ENCODE results near the gene CNTN2. TPM values are rescaled to one million over a fixed set of nuclear protein-coding genes. Genes with fewer than 3 reads are reported as not detected.

Gene CNTN2
- total and polyA plus RNA-seq, 2 of the 8 experiments (the other 6 are each of a cell fraction or from before 2014, with no cell fraction given) = 1.2 to 3.9 TPM

DNA sequence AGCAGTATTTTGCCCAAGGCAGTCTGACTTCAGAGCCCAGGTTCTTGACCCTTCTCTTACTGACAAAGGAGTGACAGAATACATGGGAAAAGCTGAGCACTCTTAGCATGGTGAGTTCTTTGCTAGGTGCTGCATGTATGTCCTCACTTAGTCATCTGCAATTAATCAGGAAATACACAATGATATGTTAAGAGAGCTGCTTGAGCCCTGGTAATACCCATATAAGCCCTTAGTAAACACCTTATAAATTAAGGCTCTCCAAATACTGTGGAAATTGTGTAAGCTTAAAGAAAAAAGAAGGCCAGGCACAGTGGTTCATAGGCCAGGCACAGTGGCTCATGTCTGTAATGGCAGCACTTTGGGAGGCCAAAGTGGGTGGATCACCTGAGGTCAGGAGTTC, 55.2 kb downstream of the CNTN2 start:
- Histone ChIP-seq H4K91ac (replicated peaks; ENCODE audit: insufficient read length, low read length) (no peak overlapping the region), H3K79me2 (ENCODE audit: control insufficient read depth in 1 of 2, insufficient read depth in 2 of 2, low read length in 2 of 2) (no peaks in the 10 kb centered on the region), H2AK5ac (ENCODE audit: low read depth, low read length) (no peak overlapping the region), H3K56ac (replicated peaks; ENCODE audit: insufficient read length, low read depth, low read length) (no peak overlapping the region), H4K8ac (ENCODE audit: extremely low read depth, insufficient read depth, low read length) (no peak overlapping the region), H3K27ac (ENCODE audit: low read depth, low read length) (no peak overlapping the region), H3K36me3 (ENCODE audit: control insufficient read depth in 2 of 4, insufficient read depth in 4 of 4, low read length in 3 of 4) (peaks cover 29 to 80% (median 68%) of the 10 kb centered on the region in 4 experiments), H3K4me3 (ENCODE audit: extremely low read depth in 1 of 4, insufficient read depth in 2 of 4, low read depth in 3 of 4, low read length in 4 of 4) (no peak overlapping the region), H2BK5ac (ENCODE audit: low read depth, low read length) (no peak overlapping the region), H3K23ac (ENCODE audit: insufficient read length) (no peak overlapping the region), H3K4me1 (replicated peaks in 1 of 4; ENCODE audit: control insufficient read depth in 3 of 4, insufficient read depth in 4 of 4, low read length in 3 of 4) (no peaks in the 10 kb centered on the region), H3K4ac (replicated peaks; ENCODE audit: insufficient read length, low read depth, low read length) (no peak overlapping the region), H3K9ac (replicated peaks in 1 of 4; ENCODE audit: extremely low read depth in 1 of 4, low read depth in 3 of 4, low read length in 3 of 4) (no peak overlapping the region), H3K4me2 (ENCODE audit: insufficient read depth in 1 of 2, low read depth in 2 of 2, low read length in 2 of 2) (no peak overlapping the region), H4K5ac (ENCODE audit: insufficient read length, low read depth, low read length) (no peak overlapping the region), H3K23me2 (ENCODE audit: low read depth, low read length) (0 out of 2 replicates have a peak, but pooled peaks cover 1% of the 10 kb centered on the region), H2BK15ac (ENCODE audit: low read length) (no peak overlapping the region), H2AFZ (ENCODE audit: low read length) (no peak overlapping the region), H3K27me3 (replicated peaks in 1 of 4; ENCODE audit: control insufficient read depth in 3 of 4, extremely low read depth in 1 of 4, insufficient read depth in 3 of 4, low read length in 3 of 4) (no peaks in the 10 kb centered on the region), H4K20me1 (replicated peaks in 1 of 2; ENCODE audit: control insufficient read depth in 1 of 2, insufficient read depth in 2 of 2, low read length in 2 of 2) (peaks cover 2% of the 10 kb centered on the region in 2 experiments), H2BK120ac (replicated peaks; ENCODE audit: low read depth, low read length) (no peak overlapping the region), H3K18ac (ENCODE audit: extremely low read depth, low read length) (no peak overlapping the region), H2BK20ac (ENCODE audit: low read length) (no peak overlapping the region), H3K14ac (ENCODE audit: insufficient read length) (no peak overlapping the region), H2BK12ac (ENCODE audit: low read depth, low read length) (no peak overlapping the region), H3K9me3 (ENCODE audit: insufficient read depth in 2 of 2, low read depth in 1 of 2, low read length in 1 of 2) (no peaks in the 10 kb centered on the region), H3K79me1 (ENCODE audit: low read depth, low read length) (no peaks in the 10 kb centered on the region)
- DNase-seq (ENCODE audit: low read depth in 1 of 2, low spot score in 2 of 2) (no peak), FAIRE-seq (no peak)
- POLR2A ChIA-PET (ENCODE audit: partially characterized antibody) = interaction anchor here (1.4 kb wide), 1 partner anchor 12 kb away, joined by 3 read pairs; no protein-coding TSS in a partner anchor
- CTCF ChIA-PET (ENCODE audit: partially characterized antibody) = interaction anchor here (0.6 to 2.2 kb wide), 3 partner anchors 28 to 109 kb away, joined by 4 to 7 read pairs (median 5); no protein-coding TSS in a partner anchor
- no peak for TF ChIP-seq SP1 (IDR thresholded peaks at IDR 0.05; ENCODE audit: low read depth, low read length)
- TF ChIP-seq, protein P1, sequence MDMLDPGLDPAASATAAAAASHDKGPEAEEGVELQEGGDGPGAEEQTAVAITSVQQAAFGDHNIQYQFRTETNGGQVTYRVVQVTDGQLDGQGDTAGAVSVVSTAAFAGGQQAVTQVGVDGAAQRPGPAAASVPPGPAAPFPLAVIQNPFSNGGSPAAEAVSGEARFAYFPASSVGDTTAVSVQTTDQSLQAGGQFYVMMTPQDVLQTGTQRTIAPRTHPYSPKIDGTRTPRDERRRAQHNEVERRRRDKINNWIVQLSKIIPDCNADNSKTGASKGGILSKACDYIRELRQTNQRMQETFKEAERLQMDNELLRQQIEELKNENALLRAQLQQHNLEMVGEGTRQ (IDR thresholded peaks at IDR 0.05; ENCODE audit: low read length) = no peak
- TF ChIP-seq CHD2 (IDR thresholded peaks at IDR 0.05; ENCODE audit: low read length) = no peak
- TF ChIP-seq EGR1 (IDR thresholded peaks at IDR 0.05; ENCODE audit: borderline replicate concordance, low read depth, low read length) = no peak
- no peak for TF ChIP-seq CTBP2 (IDR thresholded peaks at IDR 0.05; ENCODE audit: borderline replicate concordance, insufficient read depth, insufficient read length, low read length)
- no peak for TF ChIP-seq SRF (IDR thresholded peaks at IDR 0.05; ENCODE audit: low read depth, low read length)
- TF ChIP-seq E2F6 (IDR thresholded peaks at IDR 0.05) = no peak
- TF ChIP-seq BACH1 (IDR thresholded peaks at IDR 0.05; ENCODE audit: low read length) = no peak
- TF ChIP-seq SAP30 (IDR thresholded peaks at IDR 0.05; ENCODE audit: insufficient read depth, insufficient replicate concordance, low read length) = no peak
- no peak for TF ChIP-seq PHF8 (conservative IDR thresholded peaks at IDR 0.05; ENCODE audit: low read depth, low read length)
- no peak for TF ChIP-seq CEBPB (IDR thresholded peaks at IDR 0.05; ENCODE audit: low read depth, low read length)
- no peak for TF ChIP-seq RFX5 (IDR thresholded peaks at IDR 0.05; ENCODE audit: borderline replicate concordance, low read depth, low read length)
- TF ChIP-seq SIN3A (conservative IDR thresholded peaks at IDR 0.05 in 1 of 2, IDR thresholded peaks at IDR 0.05 in 1 of 2; ENCODE audit: low read depth in 1 of 2, low read length in 2 of 2) = no peak
- no peak for TF ChIP-seq POLR2AphosphoS5 (IDR thresholded peaks at IDR 0.05; ENCODE audit: low read depth, low read length)

All from H1 (cell line).